Right ventricle myocardium superior (tissue), 1 donor: ENCODE measurements around the gene MAGEB17. TPM values are rescaled to one million over a fixed set of nuclear protein-coding genes. Genes with fewer than 3 reads are reported as not detected.
A peak's percentile ranks its signal among the peaks of the same experiment; 100 is the strongest.
"Not testable (repeated sequence)": the region's sequence is repeated elsewhere in the genome, so short reads cannot be mapped to it uniquely, and the experiment has no call there.

Experiments used
- ATAC-seq: fragments of 200-7000 bp; cut with Tn5 transposase; one replicate; pipeline ENCODE4 v1.9.1; 2020; ENCODE audit warnings: mild to moderate bottlenecking; ENCODE audit not compliant: poor library complexity
- DNase-seq: peaks from one replicate; pipeline ENCODE4 v3.0.0-alpha.2; 2020
- intact Hi-C: fragments of 100-400 bp; cut with DNase I; formaldehyde crosslinking; loops from one replicate; pipeline ENCODE4 v1.11.2; 2022
- long read RNA-seq: library from polyadenylated mRNA; unstranded; transcript quantifications from one replicate; pipeline ENCODE4 v2.0.0, GENCODE V29; 2021
- total RNA-seq: library from RNA; stranded (reverse); fragmentation: NEBNext Ultra II Directional; extraction: Animal tissue kit (Norgen Biotek cat#: 25700); gene quantifications from one replicate; pipeline ENCODE4 v1.2.1, GENCODE V29; 2021
- donor health status: DM: no; HTN: yes; CAD: no; lungs with severe emphysema.

The MAGEB17 gene
- total RNA-seq: not detected
- long read RNA-seq: 0 reads

DNA sequence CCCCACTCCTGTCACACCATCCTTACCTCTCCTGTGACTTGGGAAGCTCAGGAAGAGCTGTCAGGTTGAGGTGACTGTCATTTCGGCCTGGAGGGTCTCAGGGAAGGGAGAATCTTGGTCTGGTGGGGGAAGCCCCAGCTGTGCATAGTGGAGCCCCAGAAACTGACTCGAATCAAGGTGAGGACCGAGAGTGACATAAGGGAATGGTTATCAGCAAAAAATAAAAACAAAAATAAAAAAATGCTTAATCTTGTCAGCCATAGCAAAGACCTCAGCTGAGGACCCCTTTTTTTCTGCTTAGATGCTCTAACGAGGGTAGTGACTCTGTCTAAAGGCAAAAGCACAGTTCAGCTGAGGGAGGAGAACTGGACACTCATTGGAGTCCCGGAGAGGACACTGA, at the start of gene MAGEB17:
Gene MAGEB17, plus strand, starts transcription at position 301 of the 400 bp plus-strand sequence. CDS start 2,902 bp downstream, outside the sequence.
- intact Hi-C loops: no loop called here
- no peak for ATAC-seq
- DNase-seq: no peak

DNA sequence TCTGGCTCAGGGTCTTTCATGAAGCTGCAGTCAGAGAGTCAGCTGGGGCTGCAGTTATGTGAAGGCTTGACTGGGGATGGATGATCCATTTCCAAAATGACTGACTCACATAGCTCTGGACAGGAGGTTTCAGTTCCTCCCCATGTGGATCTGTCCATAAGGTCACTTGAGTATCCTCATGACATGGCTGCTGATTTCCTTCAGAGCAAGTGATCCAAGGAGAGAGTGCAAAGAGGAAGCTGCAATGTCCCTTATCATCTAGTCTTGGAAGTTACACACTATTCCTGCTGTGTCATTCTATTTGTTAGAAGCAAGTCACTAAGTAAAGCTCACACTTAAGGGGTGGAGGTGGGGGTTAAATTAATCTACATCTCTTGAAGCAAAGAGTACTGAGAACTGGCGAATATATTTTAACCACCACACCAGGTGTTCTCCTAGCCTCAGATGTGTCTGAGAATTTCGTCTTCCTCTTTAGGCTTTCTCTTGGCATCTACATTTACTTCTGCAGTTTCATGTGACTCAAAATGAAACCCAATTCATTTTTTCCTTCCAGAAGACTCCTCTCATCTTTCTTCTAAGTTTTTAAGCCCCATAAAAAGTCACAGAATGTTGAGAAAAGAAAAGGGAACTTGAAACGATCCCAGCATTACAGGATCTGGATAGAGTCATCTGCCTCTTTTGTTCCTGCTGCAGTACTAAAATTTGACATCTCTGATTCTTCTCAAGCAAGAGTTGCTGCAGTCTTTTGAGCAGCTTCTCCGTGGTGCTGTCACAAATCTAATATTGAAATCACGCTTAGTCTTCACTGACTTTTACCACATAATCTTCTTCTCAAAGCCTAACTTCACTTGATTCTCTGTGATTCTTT, 47.7 kb upstream of the MAGEB17 start:
- intact Hi-C loops: loop anchor here (10.0 kb wide), 1 partner anchor 555 kb away; no protein-coding TSS in a partner anchor

DNA sequence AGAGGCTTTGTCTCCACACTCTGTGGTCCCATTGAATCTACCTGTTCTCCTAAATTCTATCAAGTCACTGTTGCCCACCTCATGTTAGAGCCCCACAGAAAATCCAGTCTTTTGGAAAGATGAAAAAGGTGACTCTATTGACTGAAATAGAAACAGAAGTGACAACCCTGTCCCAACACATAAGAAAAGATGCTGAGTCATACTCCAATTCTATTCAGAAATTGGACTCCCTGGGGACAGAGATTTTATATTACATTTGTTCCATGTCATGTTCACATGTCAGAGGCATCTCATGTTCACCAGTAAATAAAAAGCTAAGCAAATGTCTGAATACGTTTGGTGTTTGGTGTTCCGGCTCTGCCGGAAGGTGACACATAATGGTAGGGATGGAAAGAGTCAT, 46.9 kb upstream of the MAGEB17 start:
- intact Hi-C loops: loop anchor here (10.0 kb wide), 1 partner anchor 554 kb away; no protein-coding TSS in a partner anchor
- ATAC-seq (no peak), DNase-seq (no peak)

More for the DNA sequence above, 47.7 kb upstream of the MAGEB17 start:
- ATAC-seq: no peak
- no peak for DNase-seq

- ATAC-seq (peak; percentile 85), DNase-seq (peak; percentile 81)
- intact Hi-C loops: loop anchor here (10.0 kb wide), 1 partner anchor 551 kb away; no protein-coding TSS in a partner anchor
These were observed 44.0 kb upstream of the MAGEB17 start, which contains the start of gene GRPR for GRCh38 chrX:16123222-16123786. Gene GRPR, plus strand, starts transcription at chrX:16123565. Its CDS starts 389 bp downstream, at chrX:16123954.

DNA sequence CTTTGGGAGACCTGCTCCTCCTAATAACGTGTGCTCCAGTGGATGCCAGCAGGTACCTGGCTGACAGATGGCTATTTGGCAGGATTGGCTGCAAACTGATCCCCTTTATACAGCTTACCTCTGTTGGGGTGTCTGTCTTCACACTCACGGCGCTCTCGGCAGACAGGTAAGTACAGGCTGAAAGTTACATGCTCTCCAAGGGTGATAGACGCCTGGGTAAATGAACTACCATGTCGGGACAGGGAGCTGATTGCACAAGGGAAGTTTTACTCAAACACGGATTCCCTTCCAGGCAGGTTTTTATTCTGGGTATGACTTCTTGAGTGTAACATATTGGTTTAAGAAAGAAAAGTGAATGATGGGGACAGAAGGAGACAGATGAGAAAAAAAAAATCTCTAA, 43.1 kb upstream of the MAGEB17 start:
- intact Hi-C loops: loop anchor here (10.0 kb wide), 1 partner anchor 551 kb away; no protein-coding TSS in a partner anchor
- no peak for DNase-seq
- ATAC-seq: no peak

- ATAC-seq: no peak
- DNase-seq: no peak
- intact Hi-C loops: loop anchor here (10.0 kb wide), 1 partner anchor 549 kb away; no protein-coding TSS in a partner anchor
These were observed 41.6 kb upstream of the MAGEB17 start for GRCh38 chrX:16125520-16126149.

DNA sequence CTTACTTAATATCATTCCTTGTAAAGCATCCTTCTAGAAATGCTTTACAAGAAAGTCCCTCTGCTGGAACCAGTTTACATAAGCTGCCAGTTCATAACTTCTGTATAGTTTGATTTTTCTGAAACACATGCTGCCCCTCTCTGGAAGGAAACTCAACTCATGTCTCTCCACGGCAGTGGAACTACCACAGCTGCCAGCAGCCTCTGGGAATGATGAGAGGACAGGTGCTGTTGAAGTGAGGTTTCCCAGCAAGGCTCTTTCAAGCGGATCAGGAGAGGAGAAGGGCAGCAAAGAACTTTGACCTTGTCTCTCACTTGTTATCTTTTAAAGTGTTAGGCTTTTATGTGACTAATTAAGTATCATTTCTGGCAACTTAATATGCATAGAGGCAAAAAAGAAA, 36.6 kb upstream of the MAGEB17 start:
- intact Hi-C loops: no loop called here
- DNase-seq (no peak), ATAC-seq (no peak)

- intact Hi-C loops: no loop called here
- no peak for ATAC-seq
- no peak for DNase-seq
These were observed 32.3 kb upstream of the MAGEB17 start for GRCh38 chrX:16134936-16135335.

GRCh38 chrX:16136080-16136479, 31.2 kb upstream of the MAGEB17 start:
- intact Hi-C loops: no loop called here
- DNase-seq: no peak
- no peak for ATAC-seq

DNA sequence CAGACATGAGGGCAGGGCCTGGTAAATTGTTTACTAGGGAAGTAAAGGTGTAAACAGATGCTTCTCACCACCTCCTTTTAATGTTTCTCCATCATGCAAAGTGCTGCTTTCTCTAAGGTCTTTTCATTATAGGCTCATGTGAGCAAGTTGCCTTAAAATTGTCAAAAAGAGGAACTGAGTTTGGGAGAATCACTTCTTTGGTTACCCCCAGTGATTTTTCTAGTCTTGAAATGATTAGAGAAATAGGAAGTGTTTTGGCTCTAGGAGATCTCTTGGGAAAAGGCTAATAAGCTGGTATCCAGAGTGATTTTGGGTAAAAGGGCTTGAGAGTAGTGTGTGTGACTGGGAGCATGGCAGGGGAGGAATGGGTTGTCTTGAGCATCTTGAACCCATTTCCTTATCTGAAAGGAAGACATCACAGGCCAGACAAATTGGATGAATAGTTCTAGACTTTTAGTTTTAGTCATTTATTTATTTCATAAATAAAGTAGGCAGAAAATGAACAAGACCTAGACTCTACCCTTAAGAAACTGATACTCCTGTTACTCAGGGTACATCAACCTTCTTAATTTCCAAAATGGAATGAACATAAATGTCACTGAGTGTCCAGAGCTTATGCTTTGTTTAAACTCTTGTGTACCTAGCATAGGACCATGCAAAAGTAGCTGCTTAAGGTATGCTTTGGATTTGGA, 29.7 kb upstream of the MAGEB17 start:
- ATAC-seq (no peak), DNase-seq (no peak)
- intact Hi-C loops: no loop called here

DNA sequence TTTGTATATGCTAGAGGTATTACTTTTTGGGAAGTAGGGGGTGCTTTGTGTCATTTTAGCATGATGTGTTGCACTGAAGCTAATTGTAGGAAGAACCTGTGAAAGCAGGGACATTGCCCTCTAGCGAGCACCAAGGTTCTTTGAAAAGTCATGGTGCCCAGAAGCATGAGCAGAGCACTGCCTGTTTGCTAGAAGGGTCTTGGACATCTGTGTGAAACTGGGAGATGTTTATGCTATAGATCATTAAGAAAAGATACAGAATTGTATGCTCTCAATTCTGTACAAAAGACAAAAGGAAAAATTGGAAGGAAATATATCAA, 29.2 kb upstream of the MAGEB17 start:
- no peak for DNase-seq
- no peak for ATAC-seq
- intact Hi-C loops: no loop called here

DNA sequence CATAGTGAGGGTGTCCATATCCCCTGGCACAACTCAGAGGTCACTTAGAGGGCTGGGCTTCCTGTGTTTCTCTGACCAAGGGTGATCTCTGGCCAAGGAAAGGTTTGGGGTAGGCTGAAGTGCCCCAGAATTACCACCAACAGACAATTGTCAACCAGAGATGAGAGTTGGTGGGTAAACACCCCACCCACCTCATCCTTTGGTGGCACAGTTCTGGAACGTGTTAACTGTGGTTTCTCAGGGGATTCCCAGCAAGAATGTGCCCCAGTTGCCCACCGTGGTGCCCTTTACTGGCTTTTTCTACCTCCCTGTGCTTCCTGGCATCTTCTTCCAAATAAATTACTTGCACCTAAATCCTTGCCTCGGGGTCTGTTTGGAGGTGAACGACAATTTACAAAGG, 26.8 kb upstream of the MAGEB17 start:
- intact Hi-C loops: no loop called here
- no peak for DNase-seq
- no peak for ATAC-seq

- ATAC-seq: no peak
These were observed 26.3 kb upstream of the MAGEB17 start for GRCh38 chrX:16140983-16141382.

GRCh38 chrX:16141422-16142245, 25.6 kb upstream of the MAGEB17 start:
- intact Hi-C loops: no loop called here
- ATAC-seq (no peak), DNase-seq (no peak)

More at GRCh38 chrX:16140983-16141382, 26.3 kb upstream of the MAGEB17 start:
- no peak for DNase-seq
- intact Hi-C loops: no loop called here

DNA sequence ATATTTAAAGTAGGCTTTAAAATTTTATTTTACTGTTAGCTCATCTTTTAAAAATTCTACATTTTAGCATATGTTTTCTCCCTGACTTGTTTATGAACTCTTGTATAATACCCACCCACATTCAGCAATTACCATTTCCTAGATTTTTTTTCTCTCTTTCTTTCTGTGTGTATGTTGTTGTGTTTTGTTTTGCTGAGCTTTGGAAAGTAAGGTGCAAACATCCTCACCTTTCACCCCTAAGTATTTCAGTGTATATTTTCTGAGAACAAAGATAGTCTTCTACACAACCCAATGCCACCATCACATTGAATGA, 25.1 kb upstream of the MAGEB17 start:
- intact Hi-C loops: no loop called here
- no peak for ATAC-seq

GRCh38 chrX:16143968-16144367, 23.3 kb upstream of the MAGEB17 start:
- ATAC-seq: no peak
- no peak for DNase-seq
- intact Hi-C loops: no loop called here

More for the DNA sequence above, 25.1 kb upstream of the MAGEB17 start:
- DNase-seq: no peak

DNA sequence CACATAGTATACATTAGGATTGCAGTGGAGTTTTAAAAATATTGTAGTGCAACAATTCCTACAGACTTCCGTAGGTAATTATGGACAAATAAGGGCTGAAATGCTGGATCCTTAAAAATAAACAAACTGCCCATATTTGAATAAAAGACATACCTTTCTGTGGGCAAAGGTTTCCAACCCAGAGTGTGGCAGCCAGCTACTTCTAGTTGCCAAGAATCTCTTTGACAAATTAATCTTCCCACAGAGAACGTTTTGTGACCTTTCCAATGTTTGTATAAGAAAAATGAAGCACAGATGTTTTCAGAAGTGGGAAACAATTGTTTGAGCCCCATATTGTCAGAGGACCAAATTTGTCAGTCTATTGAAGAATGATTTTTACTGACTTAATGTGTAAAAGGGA, 22.9 kb upstream of the MAGEB17 start:
- ATAC-seq: no peak
- intact Hi-C loops: no loop called here
- no peak for DNase-seq

GRCh38 chrX:16145093-16145492, 22.2 kb upstream of the MAGEB17 start:
- intact Hi-C loops, DNase-seq, ATAC-seq: not testable (repeated sequence)
